GM23338 (cell line): ENCODE measurements around the gene ZNF219. TPM values are rescaled to one million over a fixed set of nuclear protein-coding genes. Genes with fewer than 3 reads are reported as not detected.

ENCODE experiments used
- ATAC-seq: fragments of 200-7000 bp; cut with Tn5 transposase; 3 replicates; pipeline ENCODE4 v1.9.1; 2020
- DNase-seq: peaks from one replicate; pipeline ENCODE4 v3.0.0-alpha.2; 2015; ENCODE audit warnings: low spot score
- H2AFZ ChIP-seq: fragments of 200-600 bp; sonication (generic); 2 replicates; pipeline ENCODE4 v1.8.0; 2016; ENCODE audit warnings: antibody characterized with exemption, mild to moderate bottlenecking, moderate library complexity
- H3F3A ChIP-seq: fragments of 200-600 bp; sonication (generic); replicated peaks from 2 replicates; pipeline ENCODE4 v1.8.0; 2017; ENCODE audit warnings: antibody characterized with exemption, mixed run types, low read depth
- H3K27ac ChIP-seq: fragments of 200-600 bp; sonication (generic); 2 replicates; pipeline ENCODE4 v1.6.1; 2016; ENCODE audit warnings: low read depth
- H3K27me3 ChIP-seq: fragments of 200-600 bp; sonication (generic); 2 replicates; pipeline ENCODE4 v1.8.0; 2016; ENCODE audit warnings: mild to moderate bottlenecking, mixed run types, moderate library complexity; ENCODE audit not compliant: insufficient read depth
- H3K36me3 ChIP-seq: fragments of 200-600 bp; sonication (generic); 2 replicates; pipeline ENCODE4 v1.8.0; 2016; ENCODE audit warnings: mild to moderate bottlenecking; ENCODE audit not compliant: insufficient read depth
- H3K4me1 ChIP-seq: fragments of 200-600 bp; sonication (generic); 2 replicates; pipeline ENCODE4 v1.8.0; 2016; ENCODE audit warnings: mild to moderate bottlenecking, moderate library complexity; ENCODE audit not compliant: insufficient read depth
- H3K4me2 ChIP-seq: fragments of 200-600 bp; sonication (generic); 2 replicates; pipeline ENCODE4 v1.7.1; 2017; ENCODE audit warnings: mixed run types
- H3K4me3 ChIP-seq: fragments of 200-600 bp; sonication (generic); 2 replicates; pipeline ENCODE4 v1.6.1; 2016; ENCODE audit warnings: mixed run types
- H3K79me2 ChIP-seq: fragments of 200-600 bp; sonication (generic); replicated peaks from 2 replicates; pipeline ENCODE4 v1.8.0; 2017; ENCODE audit warnings: mild to moderate bottlenecking; ENCODE audit not compliant: insufficient read depth
- H3K9me2 ChIP-seq: fragments of 200-600 bp; sonication (generic); 2 replicates; pipeline ENCODE4 v1.8.0; 2017; ENCODE audit not compliant: insufficient read depth
- H4K20me1 ChIP-seq: fragments of 200-600 bp; sonication (generic); replicated peaks from 2 replicates; pipeline ENCODE4 v1.8.0; 2017; ENCODE audit warnings: mild to moderate bottlenecking; ENCODE audit not compliant: insufficient read depth
- H3K27ac Mint-ChIP-seq: 2 replicates; pipeline ENCODE4 v1.8.0; 2020; ENCODE audit warnings: inconsistent platforms, mild to moderate bottlenecking, moderate library complexity, mixed read lengths
- H3K27me3 Mint-ChIP-seq: 3 replicates; pipeline ENCODE4 v1.8.0; 2022; ENCODE audit warnings: low read depth, mild to moderate bottlenecking, moderate library complexity, mixed read lengths, inconsistent platforms; ENCODE audit not compliant: insufficient read depth, poor library complexity
- H3K36me3 Mint-ChIP-seq: 3 replicates; pipeline ENCODE4 v1.8.0; 2021; ENCODE audit warnings: low read depth, mild to moderate bottlenecking, inconsistent platforms, moderate library complexity, mixed read lengths
- H3K4me1 Mint-ChIP-seq: 3 replicates; pipeline ENCODE4 v1.8.0; 2020; ENCODE audit warnings: mild to moderate bottlenecking, inconsistent platforms, mixed read lengths
- H3K4me3 Mint-ChIP-seq: 3 replicates; pipeline ENCODE4 v1.8.0; 2021; ENCODE audit warnings: moderate library complexity, mild to moderate bottlenecking, inconsistent platforms, mixed read lengths
- H3K9me3 Mint-ChIP-seq: 3 replicates; pipeline ENCODE4 v1.8.0; 2020; ENCODE audit warnings: moderate library complexity, mild to moderate bottlenecking, inconsistent platforms, mixed read lengths
- CREB1 ChIP-seq: fragments of 250-450 bp; sonication (Bioruptor Pico); IDR thresholded peaks from 2 replicates; pipeline ENCODE4 v1.5.0; 2020; ENCODE audit warnings: low read depth, mild to moderate bottlenecking, moderate library complexity
- CTCF ChIP-seq, 2 experiments: fragments of 200-600 bp in 1 of 2; sonication (generic) in 1 of 2; conservative IDR thresholded peaks; 2 replicates each; pipeline versions ENCODE4 v1.5.1 to v1.6.1; 2016 to 2017; ENCODE audit warnings: antibody characterized with exemption in 2 of 2, low read depth in 2 of 2, mild to moderate bottlenecking in 2 of 2, moderate library complexity in 1 of 2
- ETS1 ChIP-seq: IDR thresholded peaks from 2 replicates; pipeline ENCODE4 v1.6.1; 2016; ENCODE audit warnings: antibody characterized with exemption
- EZH2 ChIP-seq: fragments of 200-600 bp; sonication (generic); IDR thresholded peaks from one replicate; pipeline ENCODE4 v1.8.0; 2017; ENCODE audit warnings: antibody characterized with exemption, mild to moderate bottlenecking, low read depth; ENCODE audit not compliant: unreplicated experiment
- EZH2phosphoT487 ChIP-seq: fragments of 200-600 bp; sonication (generic); IDR thresholded peaks from one replicate; pipeline ENCODE4 v1.8.1; 2018; ENCODE audit warnings: antibody characterized with exemption; ENCODE audit not compliant: unreplicated experiment
- JUNB ChIP-seq: IDR thresholded peaks from one replicate; pipeline ENCODE4 v1.6.1; 2016; ENCODE audit warnings: antibody characterized with exemption; ENCODE audit not compliant: unreplicated experiment
- POLR2AphosphoS5 ChIP-seq: IDR thresholded peaks from 2 replicates; pipeline ENCODE4 v1.6.1; 2016; ENCODE audit warnings: antibody characterized with exemption, low read depth
- STAT1 ChIP-seq: IDR thresholded peaks from one replicate; pipeline ENCODE4 v1.6.1; 2016; ENCODE audit warnings: antibody characterized with exemption; ENCODE audit not compliant: unreplicated experiment
- ZNF331 ChIP-seq: fragments of 250-450 bp; sonication (Bioruptor Pico); IDR thresholded peaks from 2 replicates; pipeline ENCODE4 v1.5.0; 2020; ENCODE audit warnings: low read depth, mild to moderate bottlenecking, moderate library complexity
- polyA plus RNA-seq: library from polyadenylated mRNA; unstranded; fragments of >200 nt; fragmentation: Nextera tagmentation; extraction: Ambion mirVana; gene quantifications from 2 replicates; pipeline ENCODE4 v1.2.1, GENCODE V29; 2016
- total RNA-seq: library from RNA; depleted of rRNA; stranded (reverse); fragments of >200 nt; shearing (Covaris generic); gene quantifications from 2 replicates; pipeline ENCODE4 v1.2.3, GENCODE V29; 2014

ZNF219 gene
- total and polyA plus RNA-seq, 2 experiments from 2014 or later: 37.7 to 153 TPM

- Mint-ChIP-seq H3K36me3 (no peaks in the 10 kb centered on the region; the same call in 2 of the 3 replicates), H3K9me3 (no peaks in the 10 kb centered on the region; the same call in 2 of the 3 replicates), H3K4me1 (peaks cover 77% of the 10 kb centered on the region), H3K27ac (peak overlapping the region; percentile 96), H3K27me3 (peaks cover 4% of the 10 kb centered on the region), H3K4me3 (peak overlapping the region; percentile 91)
- no peaks in the 10 kb centered on the region for H3K9me2 ChIP-seq
- peak; percentile 79 for ATAC-seq
- no peak for TF ChIP-seq EZH2
- TF ChIP-seq STAT1: no peak
- peak; percentile 64 for TF ChIP-seq POLR2AphosphoS5
- TF ChIP-seq CTCF (conservative IDR thresholded peaks at IDR 0.05; ENCODE audit: low read depth in 2 of 2): peak; percentile 60 to 63
- peak; percentile 88 for TF ChIP-seq CREB1 (CRISPR knock-in tag)
- TF ChIP-seq JUNB: no peak
- peak; percentile 99 for DNase-seq
- peaks cover 16% of the 10 kb centered on the region for H3K79me2 ChIP-seq
- no peaks in the 10 kb centered on the region for H3K27me3 ChIP-seq
- H3K4me2 ChIP-seq: peak overlapping the region; percentile 97
- H3F3A ChIP-seq: peaks cover 3% of the 10 kb centered on the region
- H3K4me3 ChIP-seq: peak overlapping the region; percentile 90
- no peaks in the 10 kb centered on the region for H4K20me1 ChIP-seq
- H2AFZ ChIP-seq: peak overlapping the region; percentile 57; the same call in 1 of the 2 replicates
- H3K4me1 ChIP-seq: peaks cover 47% of the 10 kb centered on the region
- no peaks in the 10 kb centered on the region for H3K36me3 ChIP-seq
- peak overlapping the region; percentile 96 for H3K27ac ChIP-seq
Observed at GRCh38 chr14:21103710-21104447, 5.4 kb upstream of the ZNF219 start.

- Mint-ChIP-seq H3K9me3 (no peaks in the 10 kb centered on the region; the same call in 2 of the 3 replicates), H3K27me3 (peaks cover 6% of the 10 kb centered on the region), H3K27ac (peak overlapping the region; percentile 96), H3K36me3 (no peaks in the 10 kb centered on the region; the same call in 2 of the 3 replicates), H3K4me3 (peak overlapping the region; percentile 91), H3K4me1 (peaks cover 77% of the 10 kb centered on the region)
- Histone ChIP-seq H3F3A (peaks cover 3% of the 10 kb centered on the region), H3K36me3 (no peaks in the 10 kb centered on the region), H2AFZ (peak overlapping the region; percentile 11; the same call in 1 of the 2 replicates), H4K20me1 (no peaks in the 10 kb centered on the region), H3K27me3 (no peaks in the 10 kb centered on the region), H3K9me2 (no peaks in the 10 kb centered on the region), H3K4me3 (peak overlapping the region; percentile 90), H3K27ac (peak overlapping the region; percentile 96), H3K79me2 (peaks cover 16% of the 10 kb centered on the region), H3K4me1 (peaks cover 47% of the 10 kb centered on the region), H3K4me2 (peak overlapping the region; percentile 97)
- ATAC-seq: peak; percentile 81; the same call in 1 of the 3 replicates
- DNase-seq: no peak
- TF ChIP-seq EZH2 (no peak), EZH2phosphoT487 (no peak), ZNF331 (no peak), ETS1 (peak; percentile 80), CREB1 (CRISPR knock-in tag) (no peak)
Observed at GRCh38 chr14:21103411-21103709, 4.9 kb upstream of the ZNF219 start.
